ENCODE results near the gene PGM2L1.

PGM2L1 gene

DNA sequence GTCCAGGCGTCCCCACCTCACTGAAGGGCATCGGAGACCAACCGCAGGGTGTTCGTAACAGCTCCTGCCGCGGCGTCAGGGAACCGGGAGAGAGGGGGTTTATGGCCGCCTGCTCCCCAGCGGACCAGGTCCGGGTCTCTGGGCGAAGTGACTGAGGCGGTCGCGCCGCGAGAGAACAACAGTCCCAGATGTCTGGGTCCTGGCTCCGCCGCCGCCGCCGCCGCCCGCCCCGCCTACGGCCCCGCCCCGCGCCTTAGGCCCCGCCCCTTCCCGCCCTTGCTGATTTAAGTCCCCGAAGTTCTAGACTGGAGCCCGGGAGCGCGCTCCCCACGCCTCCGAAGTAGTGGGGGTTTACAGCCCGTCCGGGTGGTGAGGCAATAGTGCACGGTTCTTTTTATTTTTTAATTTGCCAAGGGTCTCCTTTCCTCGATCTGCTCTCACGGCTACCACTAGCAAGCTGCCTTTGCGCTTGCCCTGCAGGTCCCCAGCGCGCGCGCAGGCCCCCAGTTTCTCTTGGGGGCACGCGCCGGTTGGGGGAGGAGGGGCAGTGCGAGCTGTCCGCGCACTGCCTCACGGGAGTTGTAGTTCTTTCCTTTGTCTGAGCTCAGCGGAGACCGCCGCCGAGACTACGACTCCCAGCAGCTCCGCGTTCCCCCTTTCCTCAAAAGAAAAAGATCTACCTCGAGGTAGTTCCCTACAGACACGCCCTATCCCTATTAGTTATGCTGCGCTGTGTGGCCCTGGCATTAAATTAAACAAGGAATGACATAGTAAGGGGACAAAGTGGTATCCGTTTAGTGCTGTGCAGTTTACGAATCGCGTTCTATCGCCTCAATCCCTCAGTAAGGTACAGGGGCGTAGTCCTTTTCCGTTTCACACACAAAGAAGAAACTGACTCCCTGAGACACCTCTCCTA lies at the start of gene PGM2L1:
Gene PGM2L1, minus strand, starts transcription at position 190 of the 916 bp plus-strand sequence. CDS start 272 bp downstream, outside the sequence.
- H3K4me3 ChIP-seq (replicated peaks; ENCODE audit: low read depth, low read length) = peak within 1 kb of the TSS; percentile 95

DNA sequence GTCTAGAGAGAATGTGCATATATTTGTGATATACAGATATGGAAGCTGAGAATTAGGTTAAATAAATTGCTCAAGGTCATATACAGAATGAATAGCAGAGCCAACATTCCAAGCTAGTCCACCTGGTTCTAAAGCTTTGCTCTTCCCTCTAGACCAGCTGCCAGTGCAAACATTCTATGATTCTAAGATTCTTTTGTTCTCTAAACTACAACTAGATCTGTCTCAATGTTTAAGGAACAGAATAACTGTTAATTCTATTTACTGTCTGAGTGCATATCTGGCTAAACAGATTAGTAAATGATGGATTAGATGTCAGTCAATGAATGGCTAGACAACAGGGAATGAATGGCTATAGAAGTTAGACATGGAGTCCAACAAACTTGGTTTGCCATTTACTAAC lies 49.5 kb upstream of the PGM2L1 start:
- TF ChIP-seq, protein P1, sequence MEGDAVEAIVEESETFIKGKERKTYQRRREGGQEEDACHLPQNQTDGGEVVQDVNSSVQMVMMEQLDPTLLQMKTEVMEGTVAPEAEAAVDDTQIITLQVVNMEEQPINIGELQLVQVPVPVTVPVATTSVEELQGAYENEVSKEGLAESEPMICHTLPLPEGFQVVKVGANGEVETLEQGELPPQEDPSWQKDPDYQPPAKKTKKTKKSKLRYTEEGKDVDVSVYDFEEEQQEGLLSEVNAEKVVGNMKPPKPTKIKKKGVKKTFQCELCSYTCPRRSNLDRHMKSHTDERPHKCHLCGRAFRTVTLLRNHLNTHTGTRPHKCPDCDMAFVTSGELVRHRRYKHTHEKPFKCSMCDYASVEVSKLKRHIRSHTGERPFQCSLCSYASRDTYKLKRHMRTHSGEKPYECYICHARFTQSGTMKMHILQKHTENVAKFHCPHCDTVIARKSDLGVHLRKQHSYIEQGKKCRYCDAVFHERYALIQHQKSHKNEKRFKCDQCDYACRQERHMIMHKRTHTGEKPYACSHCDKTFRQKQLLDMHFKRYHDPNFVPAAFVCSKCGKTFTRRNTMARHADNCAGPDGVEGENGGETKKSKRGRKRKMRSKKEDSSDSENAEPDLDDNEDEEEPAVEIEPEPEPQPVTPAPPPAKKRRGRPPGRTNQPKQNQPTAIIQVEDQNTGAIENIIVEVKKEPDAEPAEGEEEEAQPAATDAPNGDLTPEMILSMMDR (IDR thresholded peaks at IDR 0.05; ENCODE audit: low read depth, low read length, missing control alignments) = no peak
- no peak for DNase-seq (ENCODE audit: extremely low read depth, low read depth)
- no peak overlapping the region for H3K4me3 ChIP-seq (replicated peaks; ENCODE audit: low read depth, low read length)

More for the DNA sequence above, at the start of gene PGM2L1:
- peak; percentile 83 for DNase-seq (ENCODE audit: extremely low read depth, low read depth)
- TF ChIP-seq, protein P1 (IDR thresholded peaks at IDR 0.05; ENCODE audit: low read depth, low read length, missing control alignments) = no peak

DNA sequence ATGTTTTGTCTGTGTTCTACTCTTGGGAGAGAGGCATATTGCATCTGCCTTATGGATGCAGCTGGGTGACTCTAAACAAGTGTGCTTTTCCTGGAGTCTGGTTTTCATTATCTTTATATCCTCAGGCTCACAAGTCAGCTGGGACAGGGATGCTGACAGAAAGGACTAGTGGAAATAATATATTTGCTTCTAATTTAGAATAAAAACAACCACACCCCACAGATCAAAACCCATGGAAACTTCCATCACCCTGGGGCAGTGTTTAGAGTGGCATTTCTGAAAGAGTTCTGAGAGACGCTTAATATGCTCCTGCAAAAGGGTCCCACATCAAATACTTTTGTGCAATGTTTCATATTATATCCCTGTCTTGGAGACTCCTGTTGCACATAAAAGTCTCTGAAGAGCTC lies 48.3 kb upstream of the PGM2L1 start:
- H3K4me3 ChIP-seq (replicated peaks; ENCODE audit: low read depth, low read length) = no peak overlapping the region
- DNase-seq (ENCODE audit: extremely low read depth, low read depth) = peak; percentile 52
- TF ChIP-seq, protein P1 (IDR thresholded peaks at IDR 0.05; ENCODE audit: low read depth, low read length, missing control alignments) = no peak

DNA sequence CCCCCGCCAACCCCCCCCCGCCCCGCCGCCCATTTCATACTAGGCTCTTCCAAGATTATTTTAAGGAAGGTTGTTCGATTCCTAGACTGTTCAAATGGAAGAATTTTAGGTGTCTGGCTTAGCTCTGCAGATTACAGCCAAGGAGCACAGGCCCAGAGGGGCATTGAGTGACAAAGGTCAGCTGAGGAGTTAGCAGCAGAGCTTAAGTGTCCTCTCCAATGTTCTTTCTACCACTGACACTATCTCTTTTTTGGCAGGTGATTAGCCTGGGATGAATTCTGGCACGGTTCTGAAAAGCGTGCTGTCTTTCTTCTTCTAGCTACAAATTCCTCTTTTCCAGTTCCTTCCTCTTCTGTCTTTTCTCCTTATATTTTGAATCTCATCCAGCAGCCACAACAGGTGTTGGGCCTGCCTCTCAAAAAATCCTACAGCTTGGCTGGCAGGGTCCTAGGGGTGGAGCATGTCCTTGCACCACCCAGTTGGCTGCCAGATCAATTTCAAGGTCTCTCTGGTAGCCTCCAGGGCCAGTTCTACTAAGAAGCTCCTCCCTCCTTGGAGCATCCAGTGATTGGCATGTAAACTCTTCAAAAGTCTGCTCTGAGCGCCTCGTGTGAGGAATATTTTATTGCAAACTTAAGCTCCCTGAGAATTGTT lies 46.1 kb upstream of the PGM2L1 start:
- no peak for DNase-seq (ENCODE audit: extremely low read depth, low read depth)
- TF ChIP-seq, protein P1 (IDR thresholded peaks at IDR 0.05; ENCODE audit: low read depth, low read length, missing control alignments) = no peak
- no peak overlapping the region for H3K4me3 ChIP-seq (replicated peaks; ENCODE audit: low read depth, low read length)

DNA sequence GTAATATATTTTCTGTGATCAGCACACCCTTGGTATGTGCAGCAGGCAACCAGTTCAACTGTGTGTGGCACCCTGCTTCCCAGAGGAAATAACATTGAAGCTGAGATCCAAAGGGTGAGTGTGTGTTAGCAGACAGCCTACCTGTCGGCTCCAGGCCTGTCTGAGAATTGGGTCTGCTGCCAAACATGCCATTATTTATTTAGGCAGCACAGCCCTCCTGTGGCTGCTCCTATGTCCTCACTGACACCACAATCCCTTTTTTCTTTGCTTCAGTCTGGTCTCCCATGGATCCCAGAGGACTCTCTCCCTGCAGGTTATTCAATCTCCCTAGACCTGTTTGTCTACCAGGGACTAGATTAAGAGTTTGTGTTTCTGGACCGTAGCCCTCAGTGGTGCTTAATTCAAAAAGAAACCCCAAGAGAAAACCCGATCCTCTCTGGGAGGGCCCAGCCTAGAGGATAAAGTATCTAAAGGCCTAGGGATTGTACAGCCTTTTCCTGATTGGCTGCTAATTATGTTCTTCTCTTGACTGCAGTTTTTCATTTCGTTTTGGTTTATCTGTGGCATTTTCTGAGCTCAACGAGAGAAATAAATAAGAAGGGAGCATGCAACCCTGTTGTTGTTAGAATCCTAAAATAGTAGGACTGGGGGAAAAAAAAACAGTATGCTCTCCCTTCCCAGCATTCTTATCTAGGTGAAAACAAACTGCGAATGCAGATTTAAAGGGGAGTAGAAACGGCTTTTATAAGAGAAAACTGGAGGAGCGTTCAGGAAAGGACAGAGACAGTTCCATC lies 45.0 kb upstream of the PGM2L1 start:
- DNase-seq (ENCODE audit: extremely low read depth, low read depth) = no peak
- TF ChIP-seq, protein P1 (IDR thresholded peaks at IDR 0.05; ENCODE audit: low read depth, low read length, missing control alignments) = peak; percentile 9
- no peak overlapping the region for H3K4me3 ChIP-seq (replicated peaks; ENCODE audit: low read depth, low read length)

GRCh38 chr11:74442636-74443035 lies 44.4 kb upstream of the PGM2L1 start:
- no peak overlapping the region for H3K4me3 ChIP-seq (replicated peaks; ENCODE audit: low read depth, low read length)
- TF ChIP-seq, protein P1 (IDR thresholded peaks at IDR 0.05; ENCODE audit: low read depth, low read length, missing control alignments) = no peak
- DNase-seq (ENCODE audit: extremely low read depth, low read depth) = no peak
